Upper lobe of left lung (tissue), 4 donors: ENCODE results near the gene LASP1.

Experiments
- CTCF ChIP-seq, 6 experiments: fragments of 450-650 bp in 4 of 6; fragments of 200-600 bp in 2 of 6; sonication (generic) in 2 of 6; IDR thresholded peaks; one replicate each; pipeline ENCODE4 v1.5.1; 2016 to 2019; ENCODE audit warnings: antibody characterized with exemption in 6 of 6
- POLR2A ChIP-seq, 4 donors: fragments of 450-650 bp; IDR thresholded peaks; one replicate each; pipeline ENCODE4 v1.5.1; 2016 to 2017; ENCODE audit warnings: antibody characterized with exemption in 4 of 4, mild to moderate bottlenecking in 2 of 4

DNA sequence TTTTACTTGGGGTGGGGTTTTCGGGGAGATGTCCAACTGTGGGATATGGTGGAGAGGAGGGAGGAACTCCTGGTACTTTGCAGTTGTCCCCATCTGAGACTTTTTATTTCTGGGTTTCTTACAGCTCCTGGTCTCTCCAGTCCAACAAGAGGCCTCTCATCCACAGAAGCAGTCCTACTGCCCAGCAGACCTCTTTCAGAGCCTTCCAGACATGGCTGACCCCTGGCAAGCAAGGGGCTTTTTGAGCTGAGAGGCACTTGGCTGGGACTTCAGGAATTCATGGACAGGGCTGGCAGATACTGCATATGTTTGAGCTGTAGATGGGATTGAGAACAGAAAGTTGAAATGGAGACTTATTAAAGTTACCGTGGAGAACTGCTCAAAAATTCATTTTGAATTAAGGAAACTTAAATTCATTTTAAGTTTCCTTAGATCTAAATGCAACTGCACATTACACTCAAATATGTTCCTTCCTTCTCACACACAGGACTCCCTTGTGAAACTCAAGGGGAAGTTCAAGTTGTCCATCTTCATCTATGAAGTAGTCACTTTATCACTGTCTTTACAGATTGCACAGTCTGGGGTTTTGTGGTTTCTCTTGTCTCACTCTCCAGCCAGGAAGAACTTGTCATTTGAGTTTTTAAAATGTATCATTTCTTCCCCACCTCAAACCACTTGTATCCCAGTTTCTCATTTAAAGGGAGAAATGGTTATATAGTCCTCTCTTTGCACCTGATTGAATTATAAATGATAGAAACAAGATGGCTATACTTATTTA lies 56.6 kb downstream of the LASP1 start:
- TF ChIP-seq CTCF (IDR thresholded peaks at IDR 0.05) (no peak), POLR2A (IDR thresholded peaks at IDR 0.05) (no peak)
